ENCODE measurements around the gene KCNE1.
"Not testable (repeated sequence)": the region's sequence is repeated elsewhere in the genome, so short reads cannot be mapped to it uniquely, and the experiment has no call there.

The KCNE1 gene

DNA sequence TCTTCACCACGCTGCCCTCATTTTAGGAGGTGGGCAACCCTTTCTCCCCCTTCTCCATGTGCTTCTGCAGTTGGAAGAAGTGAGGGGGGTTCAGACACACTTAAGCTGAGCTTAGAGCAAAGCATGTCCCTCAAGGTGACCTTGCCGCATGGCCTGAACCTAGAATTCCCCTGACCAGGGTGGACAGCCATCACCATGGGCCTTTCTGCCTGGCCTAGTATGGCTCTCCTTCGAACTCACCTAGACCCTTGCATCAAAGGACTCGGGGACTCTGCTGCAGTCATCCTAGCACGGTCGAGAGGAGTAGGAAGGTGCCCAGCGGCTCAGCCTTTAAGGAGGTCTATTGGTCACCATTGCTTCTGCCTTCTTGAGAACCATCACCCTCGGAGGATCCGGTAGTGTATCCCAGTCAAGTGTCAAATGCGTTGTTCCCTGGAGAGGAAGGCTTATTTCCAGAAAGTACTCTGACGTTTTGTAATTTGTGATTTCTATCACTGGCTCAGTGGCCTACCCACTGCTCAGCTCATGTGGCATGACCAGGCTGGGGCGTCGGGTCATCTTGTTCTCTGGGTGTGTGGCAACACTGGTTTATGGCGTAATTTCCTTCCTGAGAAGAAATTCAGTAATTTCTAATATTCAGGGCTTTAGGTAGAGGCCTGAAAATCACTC, at the start of gene KCNE1:
TSS of gene KCNE1 (minus strand) at position 424 of the 669 bp plus-strand sequence. CDS start 62,576 bp downstream, outside the sequence.
- DNase-seq (ENCODE audit: low read depth in 2 of 2): no peak

DNA sequence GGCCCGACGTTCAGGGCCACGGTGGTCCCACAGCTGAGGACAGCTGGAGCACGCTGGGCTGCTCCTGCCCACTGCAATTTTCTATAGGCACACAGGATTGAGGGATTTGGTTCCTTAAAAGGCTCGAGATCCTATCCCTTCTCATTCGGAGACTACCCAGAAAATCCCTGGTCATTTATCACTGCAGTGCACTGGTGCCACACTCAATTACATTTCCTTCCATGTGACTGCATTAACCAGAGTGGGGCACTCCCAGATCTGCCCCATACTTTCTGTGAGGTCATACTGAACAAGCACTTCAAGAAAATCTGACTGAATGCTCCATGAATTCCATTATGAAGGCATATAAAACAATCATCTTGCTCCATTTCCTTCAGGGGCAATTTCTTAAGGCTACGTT, 49.8 kb upstream of the KCNE1 start:
- DNase-seq (ENCODE audit: low read depth in 2 of 2): no peak

DNA sequence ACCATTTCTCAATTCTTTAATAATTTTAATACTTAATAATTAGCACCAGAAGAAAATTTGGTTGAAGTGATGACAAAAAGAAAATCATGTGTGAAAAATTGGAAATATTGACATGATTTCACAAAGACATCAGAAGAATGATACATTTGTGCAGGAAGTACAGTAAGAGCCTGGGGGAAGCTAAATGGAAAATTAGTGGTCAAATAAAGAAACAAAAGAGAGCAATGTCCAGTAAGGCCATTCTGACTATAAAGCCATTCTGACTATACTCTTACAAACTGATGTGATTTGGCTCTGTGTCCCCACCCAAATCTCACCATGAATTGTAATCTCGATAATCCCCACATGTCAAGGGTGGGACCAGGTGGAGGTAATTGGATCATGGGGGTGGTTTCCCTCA, 48.6 kb upstream of the KCNE1 start:
- no peak for DNase-seq (ENCODE audit: low read depth in 2 of 2)

GRCh38 chr21:34560021-34560420, 48.0 kb upstream of the KCNE1 start:
- DNase-seq (ENCODE audit: low read depth in 2 of 2): no peak

DNA sequence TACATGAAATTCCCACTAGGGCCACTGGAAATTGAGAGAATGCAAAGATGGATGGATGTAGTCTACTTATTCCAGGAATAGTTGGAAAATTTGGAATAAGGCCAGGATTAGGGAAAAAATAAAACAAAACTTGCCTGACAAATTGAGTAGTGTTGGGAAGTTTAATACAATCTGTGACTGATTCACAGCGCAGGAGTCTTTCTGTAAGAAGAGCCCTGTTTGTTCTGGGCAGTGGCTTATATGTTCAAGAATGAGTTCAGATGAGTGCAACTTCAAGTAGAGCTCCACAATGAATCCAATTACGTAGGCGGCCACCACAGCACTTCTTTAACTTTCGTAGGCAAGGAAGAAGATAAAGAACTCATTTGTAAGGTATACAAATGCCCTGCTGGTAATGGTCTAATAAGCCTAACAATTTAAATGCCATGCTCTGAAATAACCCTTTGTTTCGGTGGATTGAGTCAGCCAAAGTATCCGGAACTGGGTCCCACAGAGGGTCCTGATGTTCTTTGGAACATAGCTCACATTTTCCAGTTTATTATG, 47.1 kb upstream of the KCNE1 start:
- no peak for DNase-seq (ENCODE audit: low read depth in 2 of 2)

DNA sequence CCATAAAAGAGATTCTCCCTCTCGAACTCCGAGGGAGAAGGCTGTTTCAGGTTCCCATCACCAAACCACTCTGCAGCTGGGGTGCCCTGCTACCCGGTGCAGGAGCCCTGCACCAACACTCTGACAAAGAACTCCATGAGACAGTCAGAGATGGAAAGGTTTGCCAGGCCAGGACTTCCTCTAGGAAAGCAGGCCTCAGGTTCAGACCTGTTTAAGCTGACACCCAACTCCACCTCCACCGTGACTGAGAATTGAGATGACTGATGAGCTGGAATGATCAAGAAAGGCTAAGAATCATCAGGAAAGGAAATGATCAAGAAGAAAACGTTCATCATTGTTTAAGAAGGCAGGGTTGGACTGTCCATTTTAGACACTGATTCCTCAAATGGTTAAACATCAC, 46.2 kb upstream of the KCNE1 start:
- DNase-seq (ENCODE audit: low read depth in 2 of 2): no peak

DNA sequence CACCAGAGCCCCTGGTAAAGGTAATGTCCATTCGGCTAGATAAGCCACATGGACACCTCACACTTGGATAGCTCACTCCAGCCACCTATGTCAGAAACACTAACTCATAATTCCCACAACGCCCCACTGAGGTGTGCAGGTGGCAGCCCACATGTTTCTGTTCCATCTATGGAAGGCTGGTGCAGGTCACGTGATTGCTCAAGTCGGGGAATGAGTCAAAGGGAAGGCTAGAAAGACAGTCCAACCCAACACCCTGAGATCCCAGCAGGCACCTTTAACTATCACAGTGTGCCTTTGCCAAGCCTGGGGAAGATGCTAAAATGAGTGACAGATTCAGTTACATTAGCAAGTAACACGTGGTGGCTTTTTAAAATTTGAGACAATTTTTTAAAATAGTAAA, 45.3 kb upstream of the KCNE1 start:
- DNase-seq (ENCODE audit: low read depth in 2 of 2): no peak

- DNase-seq (ENCODE audit: low read depth in 2 of 2): not testable (repeated sequence)
Measured at GRCh38 chr21:34554670-34555069, 42.7 kb upstream of the KCNE1 start.

GRCh38 chr21:34554227-34554626, 42.2 kb upstream of the KCNE1 start:
- DNase-seq (ENCODE audit: low read depth in 2 of 2): no peak

DNA sequence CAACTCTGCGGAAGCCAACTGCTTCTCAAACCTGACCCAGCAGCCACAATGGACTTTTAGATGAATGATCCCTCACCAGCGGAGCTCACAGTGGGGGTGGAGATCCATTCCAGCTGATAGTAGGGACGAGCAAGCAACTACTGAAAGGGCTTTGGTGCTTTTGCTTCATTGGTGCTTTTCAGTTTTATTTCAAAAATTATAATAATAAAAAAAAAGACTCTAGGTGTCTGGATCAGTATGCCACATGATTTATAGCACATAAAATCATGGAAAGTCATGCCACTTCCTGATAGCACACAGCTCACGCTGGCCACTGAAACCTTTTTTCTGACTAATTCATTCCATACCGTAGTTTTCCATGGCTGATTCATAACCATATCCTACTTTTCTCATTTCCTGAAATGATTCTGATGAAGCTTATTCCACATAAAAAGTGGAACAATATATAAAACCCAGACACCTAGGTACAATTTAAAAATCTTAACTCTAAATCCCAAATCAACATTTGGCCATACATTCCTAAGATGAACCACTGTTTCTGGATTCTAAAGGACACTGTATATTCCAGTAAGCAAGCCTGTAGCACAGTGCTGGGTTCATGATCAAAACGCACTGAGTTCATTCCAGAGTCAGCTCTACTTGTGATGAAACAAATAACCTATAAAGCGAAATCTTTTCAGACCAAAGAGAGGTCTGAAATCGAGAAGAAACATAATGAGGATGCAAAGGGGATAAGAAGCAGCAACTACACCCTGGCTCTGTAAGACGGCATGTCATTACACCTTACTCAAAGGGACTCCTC, 41.3 kb upstream of the KCNE1 start:
- DNase-seq (ENCODE audit: low read depth in 2 of 2): no peak

- no peak for DNase-seq (ENCODE audit: low read depth in 2 of 2)
Measured at GRCh38 chr21:34552360-34553098, 40.5 kb upstream of the KCNE1 start.

- no peak for DNase-seq (ENCODE audit: low read depth in 2 of 2)
Measured at GRCh38 chr21:34550182-34550799, 38.3 kb upstream of the KCNE1 start.

DNA sequence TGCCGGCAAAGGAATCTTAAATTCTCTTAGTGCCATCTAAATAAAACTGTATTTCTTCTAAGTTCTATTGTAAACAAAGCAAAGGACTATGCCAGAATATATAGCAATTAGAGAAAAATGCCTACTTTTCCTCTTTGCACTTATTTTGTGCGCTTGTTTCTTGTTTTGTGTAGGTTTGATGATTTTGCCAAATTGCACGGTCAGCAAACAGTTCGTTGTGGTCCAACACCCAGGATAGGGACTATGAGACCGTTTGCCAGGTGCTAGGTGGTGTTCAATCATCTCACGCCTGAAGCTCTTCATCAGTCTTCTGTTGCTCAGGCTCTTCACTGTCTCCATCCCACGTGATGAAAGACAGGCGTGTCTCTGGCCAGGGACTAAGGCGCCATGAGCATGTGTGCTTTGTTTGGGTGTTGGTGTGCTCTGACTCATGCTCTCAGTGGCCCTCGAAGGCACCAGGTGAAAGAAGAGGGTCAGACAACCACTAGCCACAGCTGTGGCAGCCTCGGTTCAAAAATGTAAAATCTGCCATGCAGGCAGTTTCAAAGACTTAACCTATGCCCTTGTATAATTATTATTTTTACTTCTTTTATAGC, 36.9 kb upstream of the KCNE1 start:
- DNase-seq (ENCODE audit: low read depth in 2 of 2): no peak

DNA sequence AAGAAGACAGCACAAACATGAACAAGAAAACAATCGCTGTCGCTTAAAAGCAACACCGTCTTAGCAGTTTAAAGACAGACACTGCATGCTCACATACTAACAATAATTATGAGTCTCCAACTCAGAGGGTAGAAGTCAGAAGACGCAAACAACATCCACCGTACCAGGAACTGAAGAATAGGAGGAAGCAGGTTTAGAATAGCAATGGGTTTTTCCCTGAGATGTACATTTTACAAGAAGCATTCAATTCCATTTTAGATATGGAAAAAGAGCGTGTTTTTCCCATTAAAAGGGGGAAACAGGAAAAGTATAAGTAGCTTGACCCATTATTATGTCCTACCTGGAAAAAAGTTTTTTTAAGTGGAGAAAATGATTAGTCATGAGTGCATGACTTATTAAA, 34.5 kb upstream of the KCNE1 start:
- no peak for DNase-seq (ENCODE audit: low read depth in 2 of 2)

GRCh38 chr21:34545079-34545884, 33.3 kb upstream of the KCNE1 start:
- no peak for DNase-seq (ENCODE audit: low read depth in 2 of 2)

GRCh38 chr21:34544032-34544496, 32.1 kb upstream of the KCNE1 start:
- DNase-seq (ENCODE audit: low read depth in 2 of 2): peak in 1 of 2 donors; percentile 5

DNA sequence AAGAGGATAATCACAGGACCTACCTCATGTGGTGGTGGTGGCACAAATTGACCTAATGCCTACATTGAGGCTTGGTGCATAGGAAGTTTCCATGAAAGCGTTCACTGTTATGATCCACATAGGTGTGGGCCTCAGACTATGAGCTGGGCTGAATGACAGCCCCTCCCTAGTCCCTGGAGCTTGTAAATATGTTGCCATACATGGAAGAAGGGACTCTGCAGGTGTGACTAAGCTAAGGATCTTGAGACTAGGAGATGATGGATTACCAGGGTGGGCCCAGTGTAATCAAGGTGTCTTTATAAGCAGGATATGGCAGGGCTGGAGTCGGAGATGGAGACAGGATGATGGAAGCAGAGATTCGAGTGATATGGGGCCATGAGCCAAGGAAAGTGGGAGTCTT, 31.0 kb upstream of the KCNE1 start:
- no peak for DNase-seq (ENCODE audit: low read depth in 2 of 2)

DNA sequence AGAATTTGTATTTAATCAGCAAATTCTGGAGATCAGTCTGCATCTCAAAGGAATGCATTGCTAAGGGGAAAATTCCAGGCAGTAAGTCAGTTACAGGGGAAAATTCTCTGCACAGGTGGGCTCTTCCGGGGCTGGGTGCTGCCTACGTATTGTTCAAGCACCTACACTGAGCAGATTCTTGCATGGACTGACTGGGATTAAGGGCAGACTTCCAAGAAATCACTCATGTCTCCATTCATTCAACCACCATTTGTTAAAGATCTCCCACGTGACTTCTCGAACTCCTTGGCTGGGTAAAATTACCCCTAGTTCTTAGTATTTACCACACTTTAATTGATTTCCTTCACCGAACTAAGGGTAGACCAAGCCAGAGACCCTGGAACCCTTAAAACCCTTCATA, 28.2 kb upstream of the KCNE1 start:
- no peak for DNase-seq (ENCODE audit: low read depth in 2 of 2)

DNA sequence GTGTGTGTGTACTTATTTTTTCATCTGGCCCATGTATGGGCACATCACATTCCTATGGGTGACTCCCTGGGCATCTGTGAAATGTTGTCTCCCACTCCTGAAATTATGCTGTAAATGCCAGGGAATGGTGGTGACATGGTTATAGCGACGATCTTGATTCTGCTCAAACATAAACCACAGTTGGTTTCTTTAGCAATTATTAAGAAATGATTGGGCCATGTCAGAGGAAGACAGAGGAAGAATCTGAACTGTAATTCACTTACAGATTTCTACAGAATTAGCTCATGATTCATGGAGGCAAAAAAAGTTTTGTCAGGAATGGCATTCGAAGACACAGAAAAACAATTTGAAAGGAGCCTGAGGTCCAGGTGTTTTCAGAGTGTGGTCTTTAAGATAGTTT, 25.8 kb upstream of the KCNE1 start:
- DNase-seq (ENCODE audit: low read depth in 2 of 2): no peak

GRCh38 chr21:34536820-34537219, 24.8 kb upstream of the KCNE1 start:
- DNase-seq (ENCODE audit: low read depth in 2 of 2): no peak

DNA sequence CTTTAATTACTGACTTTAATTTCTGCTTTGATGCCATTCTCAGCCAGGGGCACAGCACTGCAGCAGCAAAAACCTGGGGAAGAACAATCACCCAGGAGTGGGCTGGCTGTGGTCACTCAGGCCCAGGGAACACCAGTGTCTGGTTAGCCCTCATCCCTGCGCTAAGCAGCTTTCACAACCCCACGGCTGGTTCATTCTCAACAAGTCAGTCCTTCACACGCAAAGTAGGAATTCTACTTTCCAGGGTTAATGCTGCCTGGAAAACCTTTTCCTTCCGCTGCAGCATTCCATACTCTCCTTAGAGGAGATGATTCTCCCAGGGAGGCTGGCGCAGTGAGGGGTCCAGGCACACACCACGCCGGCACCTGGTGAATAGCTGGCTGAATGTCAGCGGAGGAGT, 24.3 kb upstream of the KCNE1 start:
- no peak for DNase-seq (ENCODE audit: low read depth in 2 of 2)
